Measurements from ENCODE around the gene ZCCHC24. TPM values are rescaled to one million over a fixed set of nuclear protein-coding genes. Genes with fewer than 3 reads are reported as not detected.

ZCCHC24 gene
- polyA plus RNA-seq, 1 of the 3 experiments (the other 2 are of a cell fraction) = 15.8 TPM

DNA sequence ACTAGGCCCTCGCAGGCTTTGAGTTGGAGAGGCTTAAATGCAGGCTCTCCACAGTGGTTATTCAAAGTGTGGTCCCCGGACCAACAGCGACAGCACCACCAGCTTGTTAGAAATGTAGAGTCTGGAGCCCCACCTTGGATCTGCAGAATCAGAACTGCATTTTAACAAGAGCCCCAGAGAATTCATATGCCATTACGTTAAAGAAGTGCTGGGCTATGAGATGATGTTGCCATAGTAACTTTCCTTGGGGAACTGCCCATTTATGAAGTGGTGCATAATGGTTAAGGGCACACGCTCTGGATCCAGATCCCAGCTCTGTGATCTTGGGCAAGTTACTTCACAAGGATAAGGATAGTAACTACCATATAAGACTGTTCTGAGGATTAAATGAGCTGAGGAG, 48.9 kb downstream of the ZCCHC24 start:
- Histone ChIP-seq H3K36me3 (replicated peaks in 1 of 2; ENCODE audit: control insufficient read depth in 1 of 2, insufficient read depth in 2 of 2, low read length in 1 of 2) (peaks cover 0 to 3% of the 10 kb centered on the region in 2 experiments), H3K4me2 (no peak overlapping the region), H4K20me1 (ENCODE audit: insufficient read depth) (no peaks in the 10 kb centered on the region), H2AFZ (ENCODE audit: low read depth) (no peak overlapping the region), H3K27ac (ENCODE audit: low read depth in 2 of 2, low read length in 1 of 2) (no peak overlapping the region; a peak in 1 of 4 replicates), H3K4me1 (ENCODE audit: control insufficient read depth in 1 of 2, insufficient read depth in 2 of 2, low read depth in 1 of 2, low read length in 1 of 2) (peaks cover 19 to 48% of the 10 kb centered on the region in 2 experiments), H3K9me2 (no peaks in the 10 kb centered on the region), H3K9me3 (no peaks in the 10 kb centered on the region), H3K79me2 (ENCODE audit: insufficient read depth) (0 out of 2 replicates have a peak, but pooled peaks cover 3% of the 10 kb centered on the region), H3K27me3 (ENCODE audit: insufficient read depth) (no peaks in the 10 kb centered on the region), H3K4me3 (ENCODE audit: low read depth in 2 of 2, low read length in 1 of 2) (no peak overlapping the region), H3F3A (replicated peaks; ENCODE audit: insufficient read depth) (peaks cover 22% of the 10 kb centered on the region), H3K9ac (no peak overlapping the region)
- DNase-seq = no peak
- TF ChIP-seq SIN3A (IDR thresholded peaks at IDR 0.05; ENCODE audit: borderline replicate concordance, low read depth, low read length) (no peak), MEF2A (IDR thresholded peaks at IDR 0.05; ENCODE audit: borderline replicate concordance, low read depth) (no peak), GABPA (IDR thresholded peaks at IDR 0.05; ENCODE audit: low read depth) (no peak), JUND (IDR thresholded peaks at IDR 0.05) (no peak), MXI1 (IDR thresholded peaks at IDR 0.05; ENCODE audit: low read depth, low read length) (no peak), TEAD4 (IDR thresholded peaks at IDR 0.05; ENCODE audit: borderline replicate concordance, insufficient read depth) (no peak), ELF1 (IDR thresholded peaks at IDR 0.05) (no peak), RCOR1 (IDR thresholded peaks at IDR 0.05; ENCODE audit: low read length) (no peak), RXRA (IDR thresholded peaks at IDR 0.05; ENCODE audit: borderline replicate concordance, low read depth) (no peak)
- TF ChIP-seq, protein P1, sequence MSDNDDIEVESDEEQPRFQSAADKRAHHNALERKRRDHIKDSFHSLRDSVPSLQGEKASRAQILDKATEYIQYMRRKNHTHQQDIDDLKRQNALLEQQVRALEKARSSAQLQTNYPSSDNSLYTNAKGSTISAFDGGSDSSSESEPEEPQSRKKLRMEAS (IDR thresholded peaks at IDR 0.05; ENCODE audit: low read depth) = no peak
- ChIA-PET CTCF (interaction anchor here (0.9 to 5.1 kb wide), 6 partner anchors 8 to 91 kb away, joined by 3 to 36 read pairs (median 8); no protein-coding TSS in a partner anchor), POLR2A (no interaction called here)
- WGBS (ENCODE audit: low lambda C conversion rate) = 94% methylated on average over 3 of the region's 5 CpGs

DNA sequence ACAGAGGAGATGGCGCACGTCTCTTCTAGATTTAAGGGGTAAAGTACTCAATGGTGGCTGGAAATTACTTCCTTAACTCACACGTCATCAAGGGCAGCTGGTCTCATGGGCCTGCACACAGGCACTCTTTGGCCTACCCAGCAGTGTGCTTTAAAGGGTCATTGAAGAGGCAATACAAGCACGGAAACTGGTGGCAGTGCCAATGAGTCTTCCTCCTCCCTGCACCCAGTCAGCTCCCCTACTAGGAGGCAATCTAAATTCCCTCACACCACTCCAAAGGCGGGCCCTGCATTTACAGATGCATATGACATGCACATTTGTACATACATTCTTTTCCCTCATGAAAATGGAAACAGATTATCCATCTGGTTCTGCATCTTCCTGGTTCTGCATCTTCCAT, 50.8 kb downstream of the ZCCHC24 start:
- no peaks in the 10 kb centered on the region for H3K27me3 ChIP-seq (ENCODE audit: insufficient read depth)
- H3F3A ChIP-seq (replicated peaks; ENCODE audit: insufficient read depth) = peaks cover 11% of the 10 kb centered on the region
- H2AFZ ChIP-seq (ENCODE audit: low read depth) = no peak overlapping the region
- H3K4me3 ChIP-seq (ENCODE audit: low read depth in 2 of 2, low read length in 1 of 2) = no peak overlapping the region
- DNase-seq = no peak
- no peaks in the 10 kb centered on the region for H4K20me1 ChIP-seq (ENCODE audit: insufficient read depth)
- TF ChIP-seq, protein P2, sequence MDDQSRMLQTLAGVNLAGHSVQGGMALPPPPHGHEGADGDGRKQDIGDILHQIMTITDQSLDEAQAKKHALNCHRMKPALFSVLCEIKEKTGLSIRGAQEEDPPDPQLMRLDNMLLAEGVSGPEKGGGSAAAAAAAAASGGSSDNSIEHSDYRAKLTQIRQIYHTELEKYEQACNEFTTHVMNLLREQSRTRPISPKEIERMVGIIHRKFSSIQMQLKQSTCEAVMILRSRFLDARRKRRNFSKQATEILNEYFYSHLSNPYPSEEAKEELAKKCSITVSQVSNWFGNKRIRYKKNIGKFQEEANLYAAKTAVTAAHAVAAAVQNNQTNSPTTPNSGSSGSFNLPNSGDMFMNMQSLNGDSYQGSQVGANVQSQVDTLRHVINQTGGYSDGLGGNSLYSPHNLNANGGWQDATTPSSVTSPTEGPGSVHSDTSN (IDR thresholded peaks at IDR 0.05) = no peak
- TF ChIP-seq FOSL2 (IDR thresholded peaks at IDR 0.05; ENCODE audit: borderline replicate concordance, low read depth) (no peak), CHD2 (IDR thresholded peaks at IDR 0.05; ENCODE audit: low read length, partially characterized antibody) (no peak), TEAD4 (IDR thresholded peaks at IDR 0.05; ENCODE audit: borderline replicate concordance, insufficient read depth) (no peak), NRF1 (IDR thresholded peaks at IDR 0.05; ENCODE audit: low read depth, low read length) (no peak), RCOR1 (IDR thresholded peaks at IDR 0.05; ENCODE audit: low read length) (no peak), EZH2phosphoT487 (IDR thresholded peaks at IDR 0.05; ENCODE audit: borderline replicate concordance, low read depth) (no peak)
- no peak overlapping the region for H3K27ac ChIP-seq (ENCODE audit: low read depth in 2 of 2, low read length in 1 of 2)
- no peaks in the 10 kb centered on the region for H3K79me2 ChIP-seq (ENCODE audit: insufficient read depth)
- no peaks in the 10 kb centered on the region for H3K9me3 ChIP-seq
- H3K4me2 ChIP-seq = no peak overlapping the region
- POLR2A ChIA-PET = no interaction called here
- CTCF ChIA-PET = interaction anchor here (1.4 to 3.3 kb wide), 4 partner anchors 20 to 93 kb away, joined by 3 to 10 read pairs (median 8); no protein-coding TSS in a partner anchor
- H3K9me2 ChIP-seq = no peaks in the 10 kb centered on the region
- H3K9ac ChIP-seq = no peak overlapping the region
- H3K4me1 ChIP-seq (ENCODE audit: control insufficient read depth in 1 of 2, insufficient read depth in 2 of 2, low read depth in 1 of 2, low read length in 1 of 2) = peaks cover 12 to 37% of the 10 kb centered on the region in 2 experiments
- peaks cover 3 to 4% of the 10 kb centered on the region in 2 experiments for H3K36me3 ChIP-seq (replicated peaks in 1 of 2; ENCODE audit: control insufficient read depth in 1 of 2, insufficient read depth in 2 of 2, low read length in 1 of 2)
- WGBS (ENCODE audit: low lambda C conversion rate) = 90% methylated on average over 5 of the region's 5 CpGs

Measured in SK-N-SH (cell line).